Activated CD4-positive, alpha-beta T cell treated with anti-CD3 and anti-CD28 coated beads, Interleukin-2, Interleukin-4, amounts not matched to agents 100 ng/mL and 50 ng/mL, durations not matched to agents 16 hours and 8 hours (primary cell): ENCODE measurements around the gene SLC2A1.

Experiments
- DNase-seq: peaks from one replicate; pipeline ENCODE4 v3.0.0-alpha.2; 2020; ENCODE audit warnings: low spot score

Gene SLC2A1

GRCh38 chr1:42960566-42961311, 2.1 kb upstream of the SLC2A1 start:
- no peak for DNase-seq

DNA sequence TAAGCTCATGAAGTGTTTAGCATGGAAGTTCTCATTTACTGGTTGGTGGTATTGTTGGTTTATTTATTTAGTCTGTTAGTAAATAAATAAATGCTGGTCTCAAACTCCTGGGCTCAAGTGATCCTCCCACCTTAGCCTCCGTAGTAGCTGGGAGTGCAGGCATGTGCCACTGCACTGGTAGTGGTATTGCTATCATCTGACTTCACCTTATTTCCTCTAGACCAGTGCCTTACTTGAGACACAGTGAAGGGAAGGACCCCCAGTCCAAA, 1.4 kb upstream of the SLC2A1 start:
- DNase-seq, result no peak

DNA sequence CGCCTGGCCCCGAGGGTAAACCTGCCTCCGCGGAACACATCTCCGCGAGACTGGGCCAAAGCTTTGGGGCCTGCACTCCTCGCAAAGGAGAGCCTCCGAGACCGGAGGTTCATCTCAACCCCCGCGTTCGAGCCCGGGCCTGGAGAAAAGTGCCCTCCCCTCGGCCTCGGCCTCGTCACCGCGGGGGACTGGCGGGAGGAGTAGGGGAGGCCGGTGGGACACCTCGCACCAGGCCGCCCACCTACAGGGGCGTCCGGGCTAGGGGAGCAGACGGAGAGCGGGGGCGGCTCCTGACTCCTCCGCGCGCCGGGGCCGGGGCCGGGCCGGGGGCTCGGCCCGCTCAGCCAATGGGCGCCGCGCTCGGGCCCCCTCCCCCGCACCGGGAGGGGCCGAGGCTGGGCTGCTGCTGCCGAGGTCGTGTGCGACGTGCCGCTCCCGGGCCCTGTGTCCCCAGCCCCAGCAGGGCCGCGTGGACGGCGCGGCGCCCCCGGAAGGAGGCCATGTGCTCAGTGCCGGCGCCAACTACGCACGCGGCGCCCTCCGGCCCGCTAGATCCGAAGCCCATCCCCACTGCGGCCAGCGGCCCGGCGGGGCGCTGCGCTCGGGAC, 684 bp downstream of the SLC2A1 start:
- DNase-seq, result peak; percentile 51

- DNase-seq, result no peak
These were observed 1.3 kb downstream of the SLC2A1 start for GRCh38 chr1:42957229-42957879.

DNA sequence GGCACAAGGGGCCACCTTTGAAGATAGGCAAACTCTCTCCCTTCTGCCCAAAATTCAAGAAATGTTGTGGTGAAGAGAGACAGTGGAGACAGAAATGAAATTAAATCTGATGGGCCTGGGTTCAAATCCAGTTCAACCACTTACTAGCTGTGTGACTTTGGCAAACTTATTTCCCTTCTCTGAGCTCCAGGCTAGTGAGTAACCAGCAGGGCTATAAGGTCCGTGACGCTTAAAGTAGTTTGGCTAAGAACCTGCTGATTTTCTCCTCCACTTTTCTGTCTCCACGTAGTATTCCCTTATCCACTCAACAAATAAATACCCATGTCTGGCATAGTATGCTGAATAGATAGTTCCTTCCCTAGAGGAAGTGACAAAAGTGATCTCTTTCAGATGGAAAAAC, 1.9 kb downstream of the SLC2A1 start:
- no peak for DNase-seq

- no peak for DNase-seq
These were observed 3.2 kb downstream of the SLC2A1 start for GRCh38 chr1:42955311-42956063.

DNA sequence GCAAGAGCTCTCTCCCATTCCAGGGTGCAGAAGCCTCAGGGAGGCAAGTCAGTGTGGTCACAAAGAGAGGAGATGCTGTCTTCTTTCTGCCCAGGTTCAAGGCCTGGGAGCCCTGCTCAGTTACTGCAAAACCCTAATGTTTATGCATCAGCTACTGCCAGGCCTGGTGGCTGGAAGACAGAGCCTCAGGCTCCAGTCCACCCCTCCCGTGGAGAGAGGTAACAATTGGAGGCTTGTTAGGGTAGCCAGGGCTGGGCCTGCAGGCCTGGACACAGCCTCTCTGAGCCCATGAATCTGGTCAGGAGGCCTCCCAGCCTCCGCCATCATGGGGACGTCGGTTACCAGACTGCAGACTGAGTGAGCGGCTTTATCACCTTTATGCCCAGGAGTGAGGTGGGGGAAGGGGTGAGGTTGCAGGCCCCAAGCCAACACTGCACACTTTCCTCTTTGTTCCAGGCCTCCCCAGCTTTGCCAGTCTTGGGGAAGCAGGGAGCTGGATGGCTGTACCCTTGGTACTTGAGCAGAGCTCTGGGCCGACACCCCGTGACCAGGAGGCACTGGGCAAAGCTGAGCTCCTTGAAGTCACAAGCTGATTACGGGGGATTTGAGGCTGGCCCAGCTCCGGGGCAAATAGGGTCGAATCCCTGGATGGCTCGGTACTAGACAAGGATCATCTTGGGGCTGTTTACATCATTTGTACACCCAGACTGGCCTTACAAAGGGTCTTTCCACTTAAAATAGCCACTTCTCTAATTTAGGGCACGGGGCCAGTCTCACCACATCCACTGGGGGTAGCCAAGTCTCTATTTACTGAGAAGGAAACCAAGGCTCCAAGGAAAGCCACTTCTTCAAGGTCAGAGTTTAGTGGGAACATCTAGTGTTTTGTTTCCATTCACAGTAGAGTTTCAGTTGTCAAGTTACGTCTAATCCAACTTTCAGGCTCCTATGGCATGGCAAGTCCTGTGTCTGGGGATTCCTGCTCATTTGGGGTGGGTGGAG, 5.2 kb downstream of the SLC2A1 start:
- DNase-seq, result no peak

GRCh38 chr1:42952303-42953001, 6.2 kb downstream of the SLC2A1 start:
- no peak for DNase-seq

GRCh38 chr1:42951588-42951987, 7.1 kb downstream of the SLC2A1 start:
- DNase-seq, result no peak

DNA sequence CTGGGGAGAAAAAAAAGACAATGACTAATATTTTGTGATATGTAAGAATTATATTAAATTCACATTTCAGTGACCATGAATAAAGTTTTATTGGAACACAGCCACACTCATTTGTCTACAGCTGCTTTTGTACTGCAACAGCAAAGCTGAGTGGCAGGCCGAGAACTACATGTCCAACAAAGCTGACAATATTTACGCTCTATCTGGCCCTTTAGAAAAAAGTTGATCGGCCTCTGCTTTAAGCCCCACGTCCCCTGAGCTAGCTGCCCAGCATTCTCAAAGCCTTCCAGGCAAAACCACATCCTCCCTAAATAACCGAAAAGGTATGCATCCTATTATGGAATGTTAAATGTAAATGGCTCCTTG, 8.6 kb downstream of the SLC2A1 start:
- DNase-seq, result no peak

DNA sequence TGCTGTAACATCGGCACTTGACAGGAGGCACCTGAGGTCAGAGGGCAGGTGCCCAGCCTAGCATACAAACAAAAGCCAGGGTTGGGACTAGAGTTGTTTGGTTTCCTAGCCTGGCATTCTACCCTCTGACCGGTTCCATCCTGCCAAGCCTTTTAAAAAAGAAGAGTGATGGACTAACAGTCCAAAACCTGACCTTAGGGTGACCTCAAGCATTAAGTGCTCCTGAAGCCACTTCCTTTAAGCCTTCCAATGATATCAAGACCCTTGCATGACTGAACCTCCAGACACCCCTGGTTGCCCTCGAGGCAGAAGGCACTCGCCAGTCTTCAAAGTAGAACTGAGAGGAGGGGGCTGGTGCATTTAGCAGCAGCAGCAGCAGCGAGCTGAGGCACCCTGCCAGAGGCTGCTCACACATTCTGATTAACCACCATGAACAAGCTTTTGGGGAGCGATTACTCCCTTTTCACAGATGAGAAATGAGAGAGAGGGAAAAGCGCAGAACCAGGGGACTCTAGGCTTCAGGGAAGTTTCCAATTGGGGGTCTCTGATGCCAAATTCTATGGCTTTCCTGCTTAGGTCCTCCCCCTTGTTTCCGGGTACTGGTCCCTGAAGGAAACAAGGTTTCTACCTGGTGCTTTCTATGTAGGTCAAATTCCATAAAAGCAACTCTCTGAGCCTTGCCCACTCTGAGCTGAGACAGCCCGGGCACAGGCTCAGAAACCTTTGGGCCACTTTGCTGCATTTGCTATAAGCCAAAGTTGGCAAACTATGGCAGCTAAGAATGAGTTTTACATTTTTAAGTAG, 9.2 kb downstream of the SLC2A1 start:
- no peak for DNase-seq

GRCh38 chr1:42947965-42948732, 10.5 kb downstream of the SLC2A1 start:
- DNase-seq, result no peak

DNA sequence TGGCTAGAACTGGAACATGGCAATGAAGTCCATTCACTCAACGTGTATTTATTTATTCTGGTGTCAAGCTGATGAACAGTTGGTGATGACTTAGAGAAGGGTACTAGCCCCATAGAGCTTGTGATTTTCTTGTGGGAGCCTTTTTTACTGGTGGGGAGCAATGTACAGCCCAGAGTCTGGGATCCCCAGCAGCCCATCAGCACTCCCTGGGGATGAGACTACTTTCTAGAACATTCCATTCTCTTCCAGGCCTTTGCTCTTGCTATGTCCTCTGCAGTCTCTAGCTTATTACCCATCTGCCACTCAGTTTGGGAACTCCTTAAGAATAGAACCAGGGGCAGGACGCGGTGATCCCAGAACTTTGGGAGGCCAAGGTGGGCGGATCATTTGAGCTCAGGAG, 11.6 kb downstream of the SLC2A1 start:
- no peak for DNase-seq

- no peak for DNase-seq
These were observed 12.4 kb downstream of the SLC2A1 start for GRCh38 chr1:42946120-42946898.

GRCh38 chr1:42945164-42945563, 13.5 kb downstream of the SLC2A1 start:
- DNase-seq, result no peak

DNA sequence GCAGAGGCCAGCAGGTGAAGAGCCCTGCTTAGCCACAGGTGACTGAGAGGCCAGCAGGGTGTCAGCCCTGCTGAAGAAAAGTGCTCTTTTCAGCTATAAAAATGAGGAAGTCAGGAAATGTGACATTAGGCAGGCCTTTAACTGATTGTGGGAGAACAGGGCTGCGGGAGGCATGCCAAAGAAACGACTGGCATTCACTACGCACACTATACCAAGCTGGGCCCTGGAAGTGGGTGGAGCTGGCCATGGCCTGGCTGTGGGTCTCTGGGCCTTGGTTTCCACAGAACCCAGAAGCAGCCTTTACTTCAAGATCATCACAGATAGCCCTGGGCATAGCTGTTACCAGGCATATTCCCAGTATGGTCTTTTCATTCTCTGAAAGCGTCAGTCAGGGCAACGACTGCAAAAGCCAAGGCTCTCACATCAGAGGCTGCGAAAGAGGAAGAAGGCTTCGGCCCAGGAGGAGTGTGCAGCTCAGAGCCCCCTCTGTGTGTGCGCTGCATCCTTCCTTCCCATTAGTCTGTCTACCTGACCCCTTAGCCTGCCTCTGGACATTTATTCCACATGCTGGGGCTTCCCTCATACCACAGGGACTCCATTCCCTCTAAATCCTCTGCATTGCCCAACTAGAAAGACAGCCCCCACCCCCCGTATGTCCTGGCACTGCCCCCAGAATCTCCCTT, 14.3 kb downstream of the SLC2A1 start:
- no peak for DNase-seq

DNA sequence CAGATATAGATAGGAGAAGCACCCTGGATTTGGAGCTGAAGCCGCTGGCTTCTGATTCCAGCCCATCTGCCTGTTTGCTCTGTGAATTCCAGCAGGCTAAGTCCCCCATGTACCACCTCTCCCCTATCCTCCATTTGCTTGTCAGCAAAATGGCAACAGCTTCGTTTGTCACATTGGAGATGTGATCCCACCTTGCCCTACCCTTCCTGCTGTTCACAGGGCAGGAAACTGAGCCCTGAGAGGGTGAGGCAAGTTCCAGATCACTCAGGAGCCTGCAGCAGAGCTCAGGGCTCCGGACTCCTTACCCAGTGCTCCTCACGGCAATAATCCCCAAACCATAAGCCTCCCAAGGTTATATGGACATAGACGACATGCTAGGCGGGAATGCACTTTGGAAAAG, 14.9 kb downstream of the SLC2A1 start:
- no peak for DNase-seq

- no peak for DNase-seq
These were observed 15.5 kb downstream of the SLC2A1 start for GRCh38 chr1:42943166-42943565.
